Neural progenitor cell (in vitro differentiated cells): ENCODE results near the gene TARBP1. TPM values are rescaled to one million over a fixed set of nuclear protein-coding genes. Genes with fewer than 3 reads are reported as not detected.

Experiments
- DNase-seq: peaks from one replicate; pipeline ENCODE4 v3.0.0-alpha.2; 2016; ENCODE audit warnings: low spot score
- H2AFZ ChIP-seq: fragments of 200-600 bp; sonication (generic); replicated peaks from 2 replicates; pipeline ENCODE4 v1.6.1; 2016; ENCODE audit warnings: antibody characterized with exemption
- H3F3A ChIP-seq: fragments of 200-600 bp; sonication (generic); 2 replicates; pipeline ENCODE4 v1.6.1; 2016; ENCODE audit warnings: antibody characterized with exemption, low read depth
- H3K27ac ChIP-seq: fragments of 200-600 bp; sonication (generic); 2 replicates; pipeline ENCODE4 v1.5.1; 2016; ENCODE audit warnings: mild to moderate bottlenecking
- H3K27me3 ChIP-seq: fragments of 200-600 bp; sonication (generic); 2 replicates; pipeline ENCODE4 v1.6.1; 2016; ENCODE audit warnings: mild to moderate bottlenecking, moderate library complexity
- H3K36me3 ChIP-seq: fragments of 200-600 bp; sonication (generic); 2 replicates; pipeline ENCODE4 v1.5.1; 2016
- H3K4me1 ChIP-seq: fragments of 200-600 bp; sonication (generic); 2 replicates; pipeline ENCODE4 v1.6.1; 2016; ENCODE audit warnings: mixed run types
- H3K4me2 ChIP-seq: fragments of 200-600 bp; sonication (generic); 2 replicates; pipeline ENCODE4 v1.6.1; 2016
- H3K4me3 ChIP-seq: fragments of 200-600 bp; sonication (generic); 2 replicates; pipeline ENCODE4 v1.5.1; 2016
- H3K79me2 ChIP-seq: fragments of 200-600 bp; sonication (generic); 2 replicates; pipeline ENCODE4 v1.6.1; 2016; ENCODE audit warnings: low read depth
- H3K9ac ChIP-seq: fragments of 200-600 bp; sonication (generic); 2 replicates; pipeline ENCODE4 v1.6.1; 2016
- H3K9me3 ChIP-seq: fragments of 200-600 bp; sonication (generic); 2 replicates; pipeline ENCODE4 v1.5.1; 2016; ENCODE audit warnings: low read depth
- H4K20me1 ChIP-seq: fragments of 200-600 bp; sonication (generic); 2 replicates; pipeline ENCODE4 v1.6.1; 2016; ENCODE audit warnings: low read depth
- H3K27ac Mint-ChIP-seq: 3 replicates; pipeline ENCODE4 v1.8.0; 2021; ENCODE audit warnings: mixed read lengths
- H3K27me3 Mint-ChIP-seq: 2 replicates; pipeline ENCODE4 v1.8.0; 2022; ENCODE audit warnings: low read depth, mild to moderate bottlenecking, inconsistent platforms, moderate library complexity, mixed read lengths; ENCODE audit not compliant: insufficient read depth
- H3K36me3 Mint-ChIP-seq: 3 replicates; pipeline ENCODE4 v1.8.0; 2021; ENCODE audit warnings: mixed read lengths
- H3K4me1 Mint-ChIP-seq: 3 replicates; pipeline ENCODE4 v1.8.0; 2021; ENCODE audit warnings: mixed read lengths
- H3K4me3 Mint-ChIP-seq: 3 replicates; pipeline ENCODE4 v1.8.0; 2021; ENCODE audit warnings: mild to moderate bottlenecking, moderate library complexity, mixed read lengths
- H3K9me3 Mint-ChIP-seq: 3 replicates; pipeline ENCODE4 v1.8.0; 2020; ENCODE audit warnings: mixed read lengths
- CTCF ChIP-seq: fragments of 200-600 bp; sonication (generic); IDR thresholded peaks from 2 replicates; pipeline ENCODE4 v1.5.1; 2017; ENCODE audit warnings: antibody characterized with exemption, mild to moderate bottlenecking
- EZH2 ChIP-seq: fragments of 200-600 bp; sonication (generic); IDR thresholded peaks from 2 replicates; pipeline ENCODE4 v1.6.1; 2017; ENCODE audit warnings: antibody characterized with exemption, mild to moderate bottlenecking, moderate library complexity
- EZH2phosphoT487 ChIP-seq: fragments of 200-600 bp; sonication (generic); IDR thresholded peaks from 2 replicates; pipeline ENCODE4 v1.6.1; 2017; ENCODE audit warnings: antibody characterized with exemption
- total RNA-seq: library from RNA; depleted of rRNA; stranded (reverse); fragments of >200 nt; gene quantifications from 2 replicates; pipeline ENCODE4 v1.2.3, GENCODE V29; 2015; ENCODE audit warnings: low replicate concordance

TARBP1 gene
- total RNA-seq, 1 donor from 2014 or later: 99.0 TPM

DNA sequence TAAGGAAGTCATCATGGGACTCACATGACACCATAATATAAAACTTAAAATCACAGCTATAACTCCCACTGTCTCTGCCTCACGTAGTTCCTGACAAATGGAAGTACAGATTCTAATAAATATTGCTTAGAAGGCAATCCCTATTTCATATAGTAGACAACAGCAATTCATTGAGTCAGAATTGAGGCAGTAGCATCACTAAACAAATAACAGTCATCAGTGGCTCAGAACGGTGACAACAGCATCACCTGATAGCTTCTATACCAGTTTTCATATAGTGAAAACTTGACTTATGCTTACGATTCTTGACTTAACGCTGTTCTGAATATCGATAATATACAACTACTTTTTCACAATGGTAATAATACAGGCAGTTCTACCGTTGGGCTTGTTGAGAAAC lies 12.0 kb downstream of the TARBP1 start:
- Histone ChIP-seq H3F3A (no peaks in the 10 kb centered on the region), H3K27ac (no peak overlapping the region), H3K27me3 (no peaks in the 10 kb centered on the region), H3K4me3 (no peak overlapping the region), H3K36me3 (peaks cover 9% of the 10 kb centered on the region), H2AFZ (no peak overlapping the region), H3K79me2 (no peaks in the 10 kb centered on the region), H3K4me2 (no peak overlapping the region), H3K9ac (no peak overlapping the region), H3K9me3 (no peaks in the 10 kb centered on the region), H4K20me1 (no peaks in the 10 kb centered on the region), H3K4me1 (no peaks in the 10 kb centered on the region)
- Mint-ChIP-seq H3K4me1 (no peaks in the 10 kb centered on the region), H3K27ac (no peak overlapping the region), H3K9me3 (no peaks in the 10 kb centered on the region), H3K4me3 (no peak overlapping the region), H3K27me3 (no peaks in the 10 kb centered on the region), H3K36me3 (peaks cover 32% of the 10 kb centered on the region)
- TF ChIP-seq EZH2: no peak
- no peak for TF ChIP-seq EZH2phosphoT487
- no peak for TF ChIP-seq CTCF
- no peak for DNase-seq

DNA sequence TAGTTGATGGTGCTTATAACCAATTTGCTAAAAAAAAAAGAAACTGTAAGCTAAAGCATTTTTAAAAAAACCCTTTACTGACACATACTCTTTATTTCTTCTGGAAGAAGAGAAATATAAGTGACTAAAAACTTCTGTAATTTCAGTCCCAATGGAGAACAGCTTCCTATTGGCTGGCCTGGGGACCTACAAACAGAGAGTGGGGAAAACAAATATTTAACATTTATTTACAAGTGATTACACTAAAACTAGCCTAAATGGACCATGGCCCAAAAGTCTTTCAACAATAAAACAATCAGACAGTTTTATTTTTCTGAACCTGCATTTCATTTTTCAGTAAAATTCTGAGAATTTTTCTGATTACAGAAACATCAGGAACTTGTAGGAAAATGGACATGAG lies 15.2 kb downstream of the TARBP1 start:
- Histone ChIP-seq H3K4me3 (no peak overlapping the region), H3K4me2 (no peak overlapping the region), H3K9me3 (no peaks in the 10 kb centered on the region), H3K79me2 (no peaks in the 10 kb centered on the region), H3F3A (no peaks in the 10 kb centered on the region), H4K20me1 (no peaks in the 10 kb centered on the region), H3K9ac (no peak overlapping the region), H3K27ac (no peak overlapping the region), H3K36me3 (peaks cover 9% of the 10 kb centered on the region), H3K4me1 (no peaks in the 10 kb centered on the region), H3K27me3 (no peaks in the 10 kb centered on the region), H2AFZ (no peak overlapping the region)
- no peak overlapping the region for H3K4me3 Mint-ChIP-seq
- H3K9me3 Mint-ChIP-seq: no peaks in the 10 kb centered on the region
- no peak for DNase-seq
- TF ChIP-seq CTCF (no peak), EZH2 (no peak), EZH2phosphoT487 (no peak)
- peaks cover 34% of the 10 kb centered on the region for H3K36me3 Mint-ChIP-seq
- H3K27ac Mint-ChIP-seq: no peak overlapping the region
- no peaks in the 10 kb centered on the region for H3K27me3 Mint-ChIP-seq
- no peaks in the 10 kb centered on the region for H3K4me1 Mint-ChIP-seq

- Histone ChIP-seq H3K9ac (no peak overlapping the region), H3F3A (no peaks in the 10 kb centered on the region), H3K9me3 (no peaks in the 10 kb centered on the region), H3K4me1 (no peaks in the 10 kb centered on the region), H3K27me3 (no peaks in the 10 kb centered on the region), H3K36me3 (peaks cover 8% of the 10 kb centered on the region), H2AFZ (no peak overlapping the region), H3K27ac (no peak overlapping the region), H3K4me2 (no peak overlapping the region), H4K20me1 (no peaks in the 10 kb centered on the region), H3K79me2 (no peaks in the 10 kb centered on the region), H3K4me3 (no peak overlapping the region)
- Mint-ChIP-seq H3K9me3 (no peaks in the 10 kb centered on the region), H3K4me1 (no peaks in the 10 kb centered on the region), H3K36me3 (peaks cover 24% of the 10 kb centered on the region), H3K27ac (no peak overlapping the region), H3K27me3 (no peaks in the 10 kb centered on the region), H3K4me3 (no peak overlapping the region)
- TF ChIP-seq CTCF: no peak
- no peak for TF ChIP-seq EZH2phosphoT487
- no peak for TF ChIP-seq EZH2
- DNase-seq: no peak
Observed at GRCh38 chr1:234460652-234461051, 18.3 kb downstream of the TARBP1 start.
